K562 (cell line): Measurements from ENCODE around the gene POC5. TPM values are rescaled to one million over a fixed set of nuclear protein-coding genes. Genes with fewer than 3 reads are reported as not detected.
A peak's percentile ranks its signal among the peaks of the same experiment; 100 is the strongest.

ENCODE experiments used
- ATAC-seq: fragments of 200-7000 bp; cut with Tn5 transposase; 3 replicates; pipeline ENCODE4 v1.9.1; 2020; ENCODE audit warnings: moderate library complexity
- BruUV-seq: library from RNA; stranded (reverse); fragments of 400-500 nt; replicated peaks from 2 replicates; lab custom pipeline; 2021; lab: Mats Ljungman, UMichigan
- CTCF ChIA-PET: fragments of 300-600 bp; formaldehyde crosslinking; extraction: SDS; loops from one replicate; lab custom pipeline; 2021; ENCODE audit warnings: low intra/inter-chr PET ratio; lab: Yijun Ruan, JAX
- POLR2A ChIA-PET: fragments of 300-600, 350-650 bp; sonication (Branson Sonifier 250); formaldehyde crosslinking; extraction: SDS; loops from one replicate; lab custom pipeline; 2021; ENCODE audit warnings: antibody characterized with exemption, inconsistent platforms; lab: Yijun Ruan, JAX
- DNase-seq, 4 experiments: peaks; one replicate each; pipeline versions ENCODE4 v3.0.0 to v3.0.0-alpha.2; 2011 to 2018; ENCODE audit warnings: low spot score in 3 of 4, mixed read lengths in 3 of 4; ENCODE audit errors: extremely low read depth in 1 of 4
- FAIRE-seq: peaks from 2 replicates; lab custom pipeline; 2011; peaks lifted over from hg19 to GRCh38; lab: Jason Lieb, UNC
- H2AFZ ChIP-seq: 2 replicates; pipeline ENCODE4 v1.6.0; 2011; ENCODE audit warnings: low read depth, low read length, control low read depth, inconsistent platforms
- H3K27ac ChIP-seq: fragments of 200-600 bp; 3 replicates; pipeline ENCODE4 v1.8.0; 2011; ENCODE audit warnings: low read depth, mild to moderate bottlenecking, control low read depth, inconsistent platforms, low read length, moderate library complexity, mixed read lengths; ENCODE audit errors: extremely low read depth
- H3K27me3 ChIP-seq, 2 experiments: fragments of 300-600 bp in 1 of 2; 2 replicates in 1 of 2; 3 replicates in 1 of 2; pipeline versions ENCODE4 v1.6.0 to v1.8.0; 2011; ENCODE audit warnings: inconsistent platforms in 2 of 2, low read length in 2 of 2, mild to moderate bottlenecking in 1 of 2, mixed read lengths in 1 of 2, moderate library complexity in 1 of 2; ENCODE audit not compliant: control insufficient read depth in 2 of 2, insufficient read depth in 2 of 2
- H3K36me3 ChIP-seq: fragments of 300-600 bp; 3 replicates; pipeline ENCODE4 v1.8.0; 2011; ENCODE audit warnings: mild to moderate bottlenecking, low read length, inconsistent platforms; ENCODE audit not compliant: control insufficient read depth, insufficient read depth
- H3K4me1 ChIP-seq, 2 experiments: fragments of 200-600 bp in 1 of 2; replicated peaks in 1 of 2; 2 replicates in 1 of 2; 3 replicates in 1 of 2; pipeline versions ENCODE4 v1.5.1 to v1.8.0; 2011; ENCODE audit warnings: inconsistent platforms in 2 of 2, low read length in 2 of 2, mild to moderate bottlenecking in 1 of 2, mixed read lengths in 1 of 2, moderate library complexity in 1 of 2; ENCODE audit not compliant: control insufficient read depth in 2 of 2, insufficient read depth in 2 of 2
- H3K4me2 ChIP-seq: 2 replicates; pipeline ENCODE4 v1.6.1; 2011; ENCODE audit warnings: low read length, control low read depth, inconsistent platforms, mixed read lengths; ENCODE audit not compliant: insufficient read depth
- H3K4me3 ChIP-seq: fragments of 200-600 bp; sonication (generic), shearing (Covaris generic); 2 replicates; pipeline ENCODE4 v1.5.1; 2016; ENCODE audit warnings: control low read depth, inconsistent platforms
- H3K79me2 ChIP-seq: fragments of 200-600 bp; 3 replicates; pipeline ENCODE4 v1.8.0; 2011; ENCODE audit warnings: low read length, inconsistent platforms; ENCODE audit not compliant: control insufficient read depth, insufficient read depth
- H3K9ac ChIP-seq, 2 experiments: 2 replicates each; pipeline versions ENCODE4 v1.6.0 to v1.6.1; 2011; ENCODE audit warnings: low read depth in 2 of 2, low read length in 2 of 2, control low read depth in 1 of 2, inconsistent platforms in 1 of 2, mild to moderate bottlenecking in 1 of 2, mixed read lengths in 1 of 2; ENCODE audit not compliant: insufficient read depth in 1 of 2
- H3K9me1 ChIP-seq: one replicate; pipeline ENCODE4 v1.6.0; 2011; ENCODE audit warnings: inconsistent platforms, mild to moderate bottlenecking, low read length, moderate library complexity; ENCODE audit not compliant: control insufficient read depth, insufficient read depth
- H3K9me3 ChIP-seq: replicated peaks from 2 replicates; pipeline ENCODE4 v1.5.1; 2011; ENCODE audit warnings: low read depth, low read length, inconsistent platforms; ENCODE audit not compliant: control insufficient read depth, insufficient read depth
- H4K20me1 ChIP-seq: replicated peaks from 2 replicates; pipeline ENCODE4 v1.6.1; 2011; ENCODE audit warnings: low read length, inconsistent platforms, mixed read lengths; ENCODE audit not compliant: control insufficient read depth, insufficient read depth
- ATF3 ChIP-seq, 2 experiments: fragments of 450-650 bp in 1 of 2; sonication (generic) in 1 of 2; formaldehyde crosslinking in 1 of 2; IDR thresholded peaks in 1 of 2; conservative IDR thresholded peaks in 1 of 2; 2 replicates each; pipeline versions ENCODE4 v1.6.1 to v1.8.1; 2016 to 2023; ENCODE audit warnings: mild to moderate bottlenecking in 2 of 2, moderate library complexity in 2 of 2, inconsistent platforms in 1 of 2, missing genetic modification reagents in 1 of 2
- CLOCK ChIP-seq: fragments of 250-450 bp; sonication (Bioruptor Pico); IDR thresholded peaks from 2 replicates; pipeline ENCODE4 v1.4.0; 2020; ENCODE audit warnings: mild to moderate bottlenecking, moderate library complexity, borderline replicate concordance
- NR4A1 ChIP-seq, 2 experiments: fragments of 250-450 bp in 1 of 2; fragments of 450-650 bp in 1 of 2; sonication (Bioruptor Pico) in 1 of 2; IDR thresholded peaks; 2 replicates each; pipeline versions ENCODE4 v1.4.0 to v1.6.1; 2016 to 2020; ENCODE audit warnings: mild to moderate bottlenecking in 2 of 2, missing compliant biosample characterization in 1 of 2, missing genetic modification characterization in 1 of 2, moderate library complexity in 1 of 2
- POLR2A ChIP-seq: fragments of 450-650 bp; conservative IDR thresholded peaks from 2 replicates; pipeline ENCODE4 v1.6.1; 2016
- PRPF4 ChIP-seq: fragments of 200-400 bp; formaldehyde crosslinking; IDR thresholded peaks from one replicate; pipeline ENCODE4 v1.6.1; 2017; ENCODE audit warnings: low read length, low read depth, mild to moderate bottlenecking; ENCODE audit not compliant: insufficient read depth, poor library complexity, severe bottlenecking
- SLC30A9 ChIP-seq: fragments of 250-450 bp; sonication (Bioruptor Pico); IDR thresholded peaks from 2 replicates; pipeline ENCODE4 v1.8.0; 2022; ENCODE audit warnings: mild to moderate bottlenecking, moderate library complexity
- SMARCA5 ChIP-seq: fragments of 450-650 bp; IDR thresholded peaks from 2 replicates; pipeline ENCODE4 v1.6.1; 2016
- SNRNP70 ChIP-seq: fragments of 200-400 bp; formaldehyde crosslinking; optimal IDR thresholded peaks from 2 replicates; pipeline ENCODE3; 2017; ENCODE audit warnings: low read depth, low read length
- ZBTB5 ChIP-seq: fragments of 450-650 bp; IDR thresholded peaks from 2 replicates; pipeline ENCODE4 v1.6.1; 2017; ENCODE audit warnings: antibody characterized with exemption
- WGBS: fragments of 100-300 bp; shearing (Covaris generic); methylation state at CpG from one replicate; pipeline ENCODE4 v1.1.6; 2016; ENCODE audit warnings: low coverage, mixed read lengths; ENCODE audit not compliant: insufficient coverage; ENCODE audit errors: missing lambda C conversion rate; 5-methylcytosine and 5-hydroxymethylcytosine counted together
- in situ Hi-C: fragments of 300-500 bp; cut with MboI; formaldehyde crosslinking; loops from 4 replicates; pipeline ENCODE4 v1.15.0; 2018; ENCODE audit warnings: inconsistent platforms, mixed read lengths
- intact Hi-C: fragments of 100-400 bp; cut with micrococcal nuclease; formaldehyde crosslinking; loops from 2 replicates; pipeline ENCODE4 v1.14.2; 2022
- polyA plus RNA-seq, 8 experiments: library from polyadenylated mRNA; depleted of rRNA in 4 of 8; stranded (reverse) in 5 of 8; unstranded in 3 of 8; fragments of >200 nt; fragmentation: Nextera tagmentation in 2 of 8; fragmentation: Illumina TruSeq in 1 of 8; extraction: Ambion mirVana in 2 of 8; extraction: Trizol in 1 of 8; gene quantifications; 2 replicates each; pipeline versions ENCODE4 v1.2.1 to v1.2.3, GENCODE V29; 2011 to 2014; ENCODE audit warnings: inconsistent platforms in 1 of 8, missing spikeins in 1 of 8
- total RNA-seq, 7 experiments: library from RNA; depleted of rRNA in 6 of 7; stranded (reverse); fragments of >200 nt in 6 of 7; fragmentation: Illumina TruSeq in 2 of 7; extraction: Trizol in 2 of 7; gene quantifications; 2 replicates each; pipeline versions ENCODE4 v1.2.1 to v1.2.3, GENCODE V29; 2011 to 2021; ENCODE audit warnings: low replicate concordance in 1 of 7

Gene POC5
- total and polyA plus RNA-seq, 9 of the 15 experiments (the other 6 are each of a cell fraction or from before 2014, with no cell fraction given) = 14.5 to 38.2 (median 27.0) TPM

GRCh38 chr5:75654693-75655295 is 62.4 kb downstream of the POC5 start:
- Histone ChIP-seq H3K27me3 (no peaks in the 10 kb centered on the region), H3K27ac (no peak overlapping the region), H2AFZ (peak overlapping the region; percentile 78), H3K9me1 (no peaks in the 10 kb centered on the region), H3K79me2 (no peaks in the 10 kb centered on the region), H3K9ac (peak overlapping the region in 1 of 2 experiments; percentile 68; a peak in 2 of 4 replicates), H3K36me3 (no peaks in the 10 kb centered on the region), H3K4me2 (0 out of 2 replicates have a peak overlapping the region, but pooled peaks have one; percentile 31), H3K4me3 (no peak overlapping the region), H3K9me3 (no peaks in the 10 kb centered on the region), H4K20me1 (no peaks in the 10 kb centered on the region), H3K4me1 (peaks cover 4 to 8% of the 10 kb centered on the region in 2 experiments; a peak in 3 of 5 replicates)
- DNase-seq (peak in 2 of 4 experiments; percentile 32 to 54), FAIRE-seq (peak; percentile 26), ATAC-seq (peak; percentile 71)
- POLR2A ChIA-PET = interaction anchor here (0.6 to 1.0 kb wide), 2 partner anchors 10 to 1339 kb away, joined by 3 read pairs; no protein-coding TSS in a partner anchor
- WGBS = 29% methylated on average over 19 of the region's 19 CpGs
- in situ Hi-C loops = no loop called here
- CTCF ChIA-PET = no interaction called here
- intact Hi-C loops = no loop called here
- no TSS peak for BruUV-seq
- no peak for TF ChIP-seq SMARCA5
- TF ChIP-seq CLOCK = no peak
- no peak for TF ChIP-seq ATF3 (IDR thresholded peaks at IDR 0.05)
- no peak for TF ChIP-seq ATF3 (CRISPR knock-in tag; conservative IDR thresholded peaks at IDR 0.05)
- no peak for TF ChIP-seq SLC30A9
- no peak for TF ChIP-seq PRPF4
- no peak for TF ChIP-seq POLR2A
- TF ChIP-seq SNRNP70 = no peak
- TF ChIP-seq ZBTB5 = no peak
- no peak for TF ChIP-seq NR4A1 (CRISPR knock-in tag; IDR thresholded peaks at IDR 0.05)
- TF ChIP-seq NR4A1 (tag; IDR thresholded peaks at IDR 0.05) = no peak
